Effector memory CD8-positive, alpha-beta T cell (primary cell): ENCODE data around the gene LYST.
"Not testable (repeated sequence)": the region's sequence is repeated elsewhere in the genome, so short reads cannot be mapped to it uniquely, and the experiment has no call there.

ENCODE experiments used
- ATAC-seq: fragments of 150-1000 bp; cut with Tn5 transposase; replicated peaks from 2 replicates; pipeline ENCODE4 v1.10.0; 2021; ENCODE audit warnings: mild to moderate bottlenecking, moderate library complexity
- DNase-seq, 3 experiments: peaks; one replicate each; pipeline ENCODE4 v3.0.0; 2021
- H3K27ac Mint-ChIP-seq, 2 donors: one replicate each; pipeline ENCODE4 v1.8.0; 2022; ENCODE audit warnings: mild to moderate bottlenecking in 2 of 2, mixed read lengths in 2 of 2, moderate library complexity in 2 of 2
- H3K27me3 Mint-ChIP-seq, 2 donors: one replicate each; pipeline ENCODE4 v1.8.0; 2022; ENCODE audit warnings: mixed read lengths in 2 of 2
- H3K36me3 Mint-ChIP-seq: one replicate; pipeline ENCODE4 v1.8.0; 2022; ENCODE audit warnings: mild to moderate bottlenecking, moderate library complexity, mixed read lengths; ENCODE audit not compliant: insufficient read depth
- H3K4me1 Mint-ChIP-seq, 2 donors: one replicate each; pipeline ENCODE4 v1.8.0; 2022; ENCODE audit warnings: low read depth in 2 of 2, mixed read lengths in 2 of 2
- H3K4me3 Mint-ChIP-seq, 2 donors: one replicate each; pipeline ENCODE4 v1.8.0; 2022; ENCODE audit warnings: mild to moderate bottlenecking in 2 of 2, mixed read lengths in 2 of 2, moderate library complexity in 2 of 2
- H3K9me3 Mint-ChIP-seq, 2 donors: one replicate each; pipeline ENCODE4 v1.8.0; 2022; ENCODE audit warnings: mixed read lengths in 2 of 2

LYST gene

GRCh38 chr1:235639226-235640205, 227.2 kb downstream of the LYST start:
- ATAC-seq (no peak), DNase-seq (no peak)
- peak overlapping the region in 1 of 2 donors; percentile 44 for H3K27ac Mint-ChIP-seq
- no peak overlapping the region for H3K4me3 Mint-ChIP-seq
- H3K9me3 Mint-ChIP-seq = no peaks in the 10 kb centered on the region
- peaks cover 0 to 8% of the 10 kb centered on the region in 2 donors for H3K27me3 Mint-ChIP-seq
- peaks cover 3% of the 10 kb centered on the region for H3K36me3 Mint-ChIP-seq
- H3K4me1 Mint-ChIP-seq = peaks cover 19 to 22% of the 10 kb centered on the region in 2 donors

- Mint-ChIP-seq H3K27me3 (peaks cover 5 to 12% of the 10 kb centered on the region in 2 donors), H3K4me1 (peaks cover 19 to 22% of the 10 kb centered on the region in 2 donors)
- not testable (repeated sequence) for DNase-seq, H3K9me3 Mint-ChIP-seq, H3K36me3 Mint-ChIP-seq, H3K27ac Mint-ChIP-seq, ATAC-seq, H3K4me3 Mint-ChIP-seq
These were observed 228.1 kb downstream of the LYST start for GRCh38 chr1:235638612-235639011.

- H3K9me3 Mint-ChIP-seq = no peaks in the 10 kb centered on the region
- DNase-seq (no peak), ATAC-seq (no peak)
- peaks cover 8 to 19% of the 10 kb centered on the region in 2 donors for H3K27me3 Mint-ChIP-seq
- H3K4me1 Mint-ChIP-seq = peaks cover 13 to 16% of the 10 kb centered on the region in 2 donors
- H3K4me3 Mint-ChIP-seq = no peak overlapping the region
- no peaks in the 10 kb centered on the region for H3K36me3 Mint-ChIP-seq
- H3K27ac Mint-ChIP-seq = no peak overlapping the region
These were observed 228.8 kb downstream of the LYST start for GRCh38 chr1:235637756-235638534.

- no peaks in the 10 kb centered on the region for H3K9me3 Mint-ChIP-seq
- no peak for ATAC-seq
- no peak overlapping the region for H3K4me3 Mint-ChIP-seq
- no peaks in the 10 kb centered on the region for H3K36me3 Mint-ChIP-seq
- no peak for DNase-seq
- H3K27ac Mint-ChIP-seq = no peak overlapping the region
- H3K27me3 Mint-ChIP-seq = peaks cover 18 to 37% of the 10 kb centered on the region in 2 donors
- H3K4me1 Mint-ChIP-seq = peaks cover 0 to 4% of the 10 kb centered on the region in 2 donors
These were observed 230.6 kb downstream of the LYST start for GRCh38 chr1:235635938-235636662.

- Mint-ChIP-seq H3K9me3 (no peaks in the 10 kb centered on the region), H3K4me1 (no peaks in the 10 kb centered on the region), H3K36me3 (peaks cover 4% of the 10 kb centered on the region), H3K27me3 (peaks cover 24 to 68% of the 10 kb centered on the region in 2 donors), H3K4me3 (no peak overlapping the region), H3K27ac (no peak overlapping the region)
- DNase-seq = no peak
- no peak for ATAC-seq
These were observed 234.0 kb downstream of the LYST start for GRCh38 chr1:235632506-235633401.

GRCh38 chr1:235631816-235632215, 234.9 kb downstream of the LYST start:
- H3K9me3 Mint-ChIP-seq = no peaks in the 10 kb centered on the region
- H3K4me3 Mint-ChIP-seq = no peak overlapping the region
- peaks cover 4% of the 10 kb centered on the region for H3K36me3 Mint-ChIP-seq
- ATAC-seq (no peak), DNase-seq (no peak)
- no peak overlapping the region for H3K27ac Mint-ChIP-seq
- peaks cover 24 to 71% of the 10 kb centered on the region in 2 donors for H3K27me3 Mint-ChIP-seq
- no peaks in the 10 kb centered on the region for H3K4me1 Mint-ChIP-seq

GRCh38 chr1:235628316-235629005, 238.2 kb downstream of the LYST start:
- no peak overlapping the region for H3K27ac Mint-ChIP-seq

GRCh38 chr1:235625831-235626230, 240.9 kb downstream of the LYST start:
- Mint-ChIP-seq H3K36me3 (peaks cover 6% of the 10 kb centered on the region), H3K4me1 (no peaks in the 10 kb centered on the region), H3K27me3 (peaks cover 12 to 72% of the 10 kb centered on the region in 2 donors), H3K4me3 (no peak overlapping the region), H3K27ac (no peak overlapping the region), H3K9me3 (no peaks in the 10 kb centered on the region)
- no peak for DNase-seq
- ATAC-seq = no peak

More at GRCh38 chr1:235628316-235629005, 238.2 kb downstream of the LYST start:
- DNase-seq (no peak), ATAC-seq (no peak)
- H3K9me3 Mint-ChIP-seq = no peaks in the 10 kb centered on the region
- H3K4me1 Mint-ChIP-seq = no peaks in the 10 kb centered on the region
- peaks cover 24 to 82% of the 10 kb centered on the region in 2 donors for H3K27me3 Mint-ChIP-seq
- H3K36me3 Mint-ChIP-seq = peaks cover 6% of the 10 kb centered on the region
- H3K4me3 Mint-ChIP-seq = no peak overlapping the region

GRCh38 chr1:235625340-235625739, 241.4 kb downstream of the LYST start:
- H3K4me1 Mint-ChIP-seq = no peaks in the 10 kb centered on the region
- no peak overlapping the region for H3K4me3 Mint-ChIP-seq
- H3K27me3 Mint-ChIP-seq = peaks cover 10 to 67% of the 10 kb centered on the region in 2 donors
- H3K9me3 Mint-ChIP-seq = no peaks in the 10 kb centered on the region
- H3K27ac Mint-ChIP-seq = no peak overlapping the region
- no peak for DNase-seq
- ATAC-seq = no peak
- peaks cover 6% of the 10 kb centered on the region for H3K36me3 Mint-ChIP-seq

- ATAC-seq (no peak), DNase-seq (no peak)
- Mint-ChIP-seq H3K27ac (no peak overlapping the region), H3K4me1 (no peaks in the 10 kb centered on the region), H3K4me3 (no peak overlapping the region), H3K27me3 (peaks cover 7 to 62% of the 10 kb centered on the region in 2 donors), H3K9me3 (no peaks in the 10 kb centered on the region), H3K36me3 (peaks cover 6% of the 10 kb centered on the region)
These were observed 241.9 kb downstream of the LYST start for GRCh38 chr1:235624721-235625333.

GRCh38 chr1:235622936-235623779, 243.5 kb downstream of the LYST start:
- Mint-ChIP-seq H3K4me3 (no peak overlapping the region), H3K4me1 (no peaks in the 10 kb centered on the region), H3K9me3 (no peaks in the 10 kb centered on the region), H3K27me3 (peaks cover 7 to 46% of the 10 kb centered on the region in 2 donors), H3K27ac (no peak overlapping the region), H3K36me3 (peaks cover 2% of the 10 kb centered on the region)
- ATAC-seq (no peak), DNase-seq (no peak)
